ENCODE measurements around the gene EIF2A.

Gene EIF2A

GRCh38 chr3:150635076-150635475, 88.5 kb downstream of the EIF2A start:
- H3K36me3 ChIP-seq (ENCODE audit: control insufficient read depth in 2 of 2, insufficient read depth in 2 of 2, low read length in 2 of 2) = peaks cover 7 to 8% of the 10 kb centered on the region in 2 donors
- H3K27ac ChIP-seq (ENCODE audit: low read depth in 2 of 2, low read length in 2 of 2) = no peak overlapping the region
- H3K27me3 ChIP-seq (ENCODE audit: control insufficient read depth in 2 of 2, insufficient read depth in 2 of 2, low read length in 2 of 2) = no peaks in the 10 kb centered on the region
- H3K9me3 ChIP-seq (ENCODE audit: control insufficient read depth in 2 of 2, low read length in 2 of 2) = no peaks in the 10 kb centered on the region
- no peaks in the 10 kb centered on the region for H3K4me1 ChIP-seq (ENCODE audit: control insufficient read depth in 2 of 2, insufficient read depth in 2 of 2, low read length in 2 of 2)
- no peak overlapping the region for H3K9ac ChIP-seq (ENCODE audit: low read depth in 1 of 2, low read length in 2 of 2)
- no peak overlapping the region for H3K4me3 ChIP-seq (ENCODE audit: low read length in 2 of 2)

- no peaks in the 10 kb centered on the region for H3K27me3 ChIP-seq (ENCODE audit: control insufficient read depth in 2 of 2, insufficient read depth in 2 of 2, low read length in 2 of 2)
- no peaks in the 10 kb centered on the region for H3K9me3 ChIP-seq (ENCODE audit: control insufficient read depth in 2 of 2, low read length in 2 of 2)
- H3K4me1 ChIP-seq (ENCODE audit: control insufficient read depth in 2 of 2, insufficient read depth in 2 of 2, low read length in 2 of 2) = no peaks in the 10 kb centered on the region
- no peak overlapping the region for H3K4me3 ChIP-seq (ENCODE audit: low read length in 2 of 2)
- peak overlapping the region in 1 of 2 donors; percentile 35 for H3K27ac ChIP-seq (ENCODE audit: low read depth in 2 of 2, low read length in 2 of 2)
- peaks cover 5 to 7% of the 10 kb centered on the region in 2 donors for H3K36me3 ChIP-seq (ENCODE audit: control insufficient read depth in 2 of 2, insufficient read depth in 2 of 2, low read length in 2 of 2)
- H3K9ac ChIP-seq (ENCODE audit: low read depth in 1 of 2, low read length in 2 of 2) = no peak overlapping the region
Observed at GRCh38 chr3:150635526-150635925, 88.9 kb downstream of the EIF2A start.
